ENCODE results near the gene RGS19. TPM values are rescaled to one million over a fixed set of nuclear protein-coding genes. Genes with fewer than 3 reads are reported as not detected.

Gene RGS19
- total RNA-seq, 1 donor from 2014 or later, result 10.5 TPM

DNA sequence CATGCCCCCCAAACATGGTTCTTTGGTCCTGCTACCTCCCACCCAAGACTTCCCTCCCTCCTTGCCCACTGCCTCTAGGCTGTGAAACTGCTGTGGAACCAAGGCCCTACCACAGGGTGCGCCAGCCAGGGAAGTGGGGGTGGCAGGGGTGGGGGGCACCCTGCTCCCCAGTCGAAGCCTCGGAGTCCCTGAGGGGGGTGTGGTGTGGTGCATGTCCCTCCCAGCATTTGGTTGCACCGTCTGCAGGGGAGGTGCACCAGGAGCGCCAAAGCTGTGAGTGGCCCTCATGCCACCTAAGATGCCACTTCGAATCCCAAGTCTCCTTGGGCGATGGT is 1.8 kb downstream of the RGS19 start:
- DNase-seq (ENCODE audit: low read depth), result no peak

GRCh38 chr20:64077094-64077493 is 2.2 kb downstream of the RGS19 start:
- DNase-seq (ENCODE audit: low read depth), result no peak

DNA sequence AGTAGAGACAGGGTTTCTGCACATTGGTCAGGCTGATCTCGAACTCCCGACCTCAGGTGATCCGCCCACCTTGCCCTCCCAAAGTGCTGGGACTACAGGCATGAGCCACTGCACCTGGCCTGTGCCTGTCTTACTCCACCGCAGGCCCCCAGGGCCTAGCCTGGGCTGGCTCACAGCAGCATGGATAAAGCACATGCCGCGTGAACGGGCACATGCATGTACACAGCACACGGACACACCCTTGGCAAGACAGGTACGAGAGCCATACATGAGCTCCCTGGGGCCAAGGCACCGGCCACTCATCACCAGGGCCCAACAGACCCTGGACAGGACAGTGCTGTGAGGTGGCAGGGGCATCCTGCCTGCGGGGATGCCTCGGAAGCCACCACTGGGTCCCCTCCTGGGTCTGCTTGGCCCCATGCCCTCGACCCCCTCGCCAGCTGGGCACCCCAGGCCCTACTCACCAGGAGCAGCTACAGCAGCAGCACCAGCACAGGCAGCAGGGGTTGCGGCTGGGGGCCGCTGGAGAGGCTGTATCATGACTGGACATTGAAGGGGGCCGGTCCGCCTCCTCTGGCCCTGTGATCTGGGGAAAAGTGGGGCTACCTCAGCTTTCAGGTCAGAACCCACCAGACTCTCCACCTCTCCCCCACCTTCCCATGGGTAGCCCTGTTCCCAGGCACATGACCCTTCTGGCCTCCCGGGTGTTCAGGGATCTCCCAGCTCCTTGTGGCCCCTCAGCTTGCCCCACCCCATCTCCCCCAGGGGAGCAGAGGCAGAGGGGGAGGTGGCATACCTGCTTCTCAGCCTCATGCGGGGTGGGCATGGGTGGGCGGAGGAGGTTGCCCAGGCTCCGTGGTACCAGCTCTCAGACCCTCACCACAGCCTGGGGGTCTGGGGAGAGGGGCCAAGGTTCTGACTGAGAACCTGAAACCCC is 3.0 kb downstream of the RGS19 start:
- no peak for DNase-seq (ENCODE audit: low read depth)

GRCh38 chr20:64075556-64075955 is 3.8 kb downstream of the RGS19 start:
- no peak for DNase-seq (ENCODE audit: low read depth)

GRCh38 chr20:64074963-64075362 is 4.4 kb downstream of the RGS19 start:
- no peak for DNase-seq (ENCODE audit: low read depth)

DNA sequence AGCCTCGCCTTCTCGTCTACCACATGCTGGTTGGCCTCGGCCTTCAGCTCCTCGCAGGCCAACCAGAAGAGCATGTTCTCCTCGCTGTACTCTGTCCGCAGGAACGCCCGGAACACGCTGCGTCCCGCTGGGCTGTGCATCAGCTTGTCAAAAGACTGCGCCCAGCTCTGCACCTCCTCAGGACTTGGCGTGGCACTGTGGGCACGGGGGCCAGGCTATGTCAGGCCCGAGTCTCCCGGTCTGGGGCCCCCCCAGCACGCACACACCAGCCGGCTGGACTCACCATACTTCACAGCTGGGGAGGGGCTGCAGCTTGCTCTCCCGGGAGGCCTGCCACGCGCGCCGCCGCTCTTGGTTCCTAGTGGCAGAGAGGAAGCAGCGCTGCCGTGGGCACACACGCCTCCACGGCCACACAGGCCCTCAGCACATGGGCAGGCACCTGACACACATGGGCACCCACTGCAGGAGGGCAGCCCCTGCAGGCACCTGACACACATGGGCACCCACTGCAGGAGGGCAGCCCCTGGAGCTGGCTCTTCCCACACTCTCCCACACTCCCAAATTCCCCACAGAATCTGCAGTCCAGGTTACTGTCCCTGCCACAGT is 5.0 kb downstream of the RGS19 start:
- DNase-seq (ENCODE audit: low read depth), result no peak

- no peak for DNase-seq (ENCODE audit: low read depth)
Observed at GRCh38 chr20:64073476-64074183, 5.7 kb downstream of the RGS19 start.

GRCh38 chr20:64072498-64073063 is 6.7 kb downstream of the RGS19 start:
- DNase-seq (ENCODE audit: low read depth), result no peak

DNA sequence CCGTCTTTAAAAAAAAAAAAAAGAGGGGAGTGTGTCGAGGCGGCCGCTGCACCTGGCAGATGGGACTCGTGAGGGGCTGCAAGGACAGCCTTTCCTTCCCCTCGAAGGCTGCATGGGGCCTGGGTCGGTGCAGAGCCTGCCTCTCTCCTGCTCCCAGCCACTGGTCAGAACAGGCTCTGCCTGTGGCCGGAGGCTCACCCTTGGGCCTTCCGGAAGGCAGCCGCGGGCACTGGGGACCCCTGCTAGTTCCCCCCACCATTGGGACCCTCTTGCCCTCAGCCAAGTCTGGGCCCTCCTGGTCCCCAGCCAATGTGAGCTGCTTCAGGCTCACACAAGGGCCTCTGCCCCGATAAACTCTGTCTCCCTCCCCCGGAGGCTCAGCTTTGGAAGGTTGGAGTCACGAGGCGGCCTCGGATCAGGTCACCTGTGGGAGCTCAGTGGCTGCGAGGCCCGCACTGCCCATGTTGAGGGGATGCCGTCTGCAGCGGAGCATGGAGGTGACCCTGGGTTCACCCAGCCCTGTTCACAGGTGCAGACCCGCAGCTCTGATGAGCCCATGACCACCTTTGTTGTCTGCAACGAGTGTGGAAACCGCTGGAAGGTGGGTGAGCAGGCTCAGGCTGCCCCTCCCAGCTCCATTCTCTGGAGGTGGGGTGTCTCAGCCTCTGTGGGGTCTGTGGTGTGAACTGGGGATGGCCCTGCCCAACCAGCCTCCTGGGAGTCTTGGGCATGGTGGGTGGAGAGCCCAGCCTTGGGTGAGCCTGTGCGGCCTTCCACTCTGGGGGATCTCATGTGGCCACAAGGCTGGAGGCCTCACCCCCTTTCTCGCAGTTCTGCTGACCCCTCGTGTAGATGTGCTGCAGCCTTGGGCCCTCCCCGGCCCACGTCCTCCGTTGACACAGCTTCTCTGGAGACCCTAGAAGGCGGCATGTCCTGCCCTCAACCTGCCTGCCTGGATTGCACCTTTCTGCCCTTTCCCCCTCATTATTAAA is 7.7 kb downstream of the RGS19 start:
- no peak for DNase-seq (ENCODE audit: low read depth)

DNA sequence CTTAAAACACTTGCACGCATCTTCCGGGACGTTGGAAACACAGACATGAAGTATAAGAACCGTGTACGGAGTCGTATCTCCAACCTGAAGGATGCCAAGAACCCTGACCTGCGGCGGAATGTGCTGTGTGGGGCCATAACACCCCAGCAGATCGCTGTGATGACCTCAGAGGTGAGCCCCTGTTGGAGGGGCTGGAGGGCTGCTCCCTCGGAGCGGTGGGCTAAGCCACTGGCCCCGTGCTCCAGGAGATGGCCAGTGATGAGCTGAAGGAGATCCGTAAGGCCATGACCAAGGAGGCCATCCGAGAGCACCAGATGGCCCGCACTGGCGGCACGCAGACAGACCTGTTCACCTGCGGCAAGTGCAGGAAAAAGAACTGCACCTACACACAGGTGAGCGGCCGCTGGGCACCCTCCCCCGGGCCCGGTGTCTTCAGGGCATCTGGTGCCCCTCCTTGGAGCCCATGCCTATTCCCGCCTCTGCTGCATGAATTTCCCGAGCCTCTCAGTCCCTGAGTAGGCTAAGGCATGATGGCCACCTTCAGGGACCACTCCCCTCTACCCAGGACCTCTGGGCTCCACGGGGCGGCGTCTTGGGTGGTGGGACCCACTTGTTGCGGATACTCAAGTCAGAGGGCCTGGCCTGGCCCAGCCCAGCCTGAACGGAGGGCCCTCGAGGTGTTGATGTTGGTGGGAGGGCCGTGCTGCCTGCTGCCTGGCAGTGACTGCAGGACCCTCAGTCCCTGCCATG is 8.9 kb downstream of the RGS19 start:
- no peak for DNase-seq (ENCODE audit: low read depth)

- no peak for DNase-seq (ENCODE audit: low read depth)
Observed at GRCh38 chr20:64069614-64070243, 9.6 kb downstream of the RGS19 start.

DNA sequence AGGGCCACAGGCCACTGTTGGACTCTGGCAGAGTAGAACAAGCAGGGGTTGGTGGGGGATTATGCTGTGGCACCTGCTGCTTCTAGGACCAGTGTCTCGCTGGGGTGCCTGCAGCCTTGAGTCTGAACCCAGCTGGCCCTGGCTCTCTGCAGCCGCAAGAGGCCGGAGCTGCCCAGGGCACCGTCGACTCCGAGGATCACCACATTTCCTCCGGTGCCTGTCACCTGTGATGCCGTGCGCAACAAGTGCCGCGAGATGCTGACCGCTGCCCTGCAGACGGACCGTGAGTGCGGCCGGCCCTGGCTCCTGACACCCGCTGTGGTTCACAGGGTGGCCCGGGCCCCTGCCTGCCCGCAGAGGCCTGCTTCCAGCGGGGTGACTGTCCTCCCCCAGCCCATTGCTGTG is 10.1 kb downstream of the RGS19 start:
- DNase-seq (ENCODE audit: low read depth), result no peak

- DNase-seq (ENCODE audit: low read depth), result no peak
Observed at GRCh38 chr20:64068386-64069208, 10.7 kb downstream of the RGS19 start.

DNA sequence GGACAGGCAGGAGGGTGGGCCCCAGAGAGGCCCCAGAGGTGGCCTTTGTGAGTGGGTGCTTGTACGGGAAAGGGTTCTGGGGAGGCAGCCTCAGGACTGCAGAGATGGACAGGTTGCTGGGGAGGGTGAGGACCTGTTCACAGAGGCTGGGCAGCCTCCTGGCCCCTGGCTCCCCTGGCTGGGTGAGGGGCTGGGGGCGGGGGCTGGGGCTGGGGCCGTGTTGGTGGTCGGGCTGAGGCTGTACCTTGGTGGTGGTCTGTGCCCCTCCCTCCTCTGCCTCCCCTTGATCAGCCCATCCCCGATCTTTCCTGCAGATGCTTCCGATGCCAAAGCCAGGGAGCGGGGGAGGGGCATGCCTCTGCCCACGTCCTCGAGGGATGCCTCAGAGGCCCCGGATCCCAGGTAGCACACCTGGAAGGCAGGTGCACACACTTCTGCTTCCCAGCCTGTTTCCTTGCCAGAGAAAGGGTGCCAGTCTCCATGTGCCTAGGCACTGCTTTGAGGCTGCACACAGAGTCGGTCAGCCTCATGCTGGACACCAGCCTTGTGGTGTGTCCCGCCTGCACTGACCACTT is 11.5 kb downstream of the RGS19 start:
- no peak for DNase-seq (ENCODE audit: low read depth)

DNA sequence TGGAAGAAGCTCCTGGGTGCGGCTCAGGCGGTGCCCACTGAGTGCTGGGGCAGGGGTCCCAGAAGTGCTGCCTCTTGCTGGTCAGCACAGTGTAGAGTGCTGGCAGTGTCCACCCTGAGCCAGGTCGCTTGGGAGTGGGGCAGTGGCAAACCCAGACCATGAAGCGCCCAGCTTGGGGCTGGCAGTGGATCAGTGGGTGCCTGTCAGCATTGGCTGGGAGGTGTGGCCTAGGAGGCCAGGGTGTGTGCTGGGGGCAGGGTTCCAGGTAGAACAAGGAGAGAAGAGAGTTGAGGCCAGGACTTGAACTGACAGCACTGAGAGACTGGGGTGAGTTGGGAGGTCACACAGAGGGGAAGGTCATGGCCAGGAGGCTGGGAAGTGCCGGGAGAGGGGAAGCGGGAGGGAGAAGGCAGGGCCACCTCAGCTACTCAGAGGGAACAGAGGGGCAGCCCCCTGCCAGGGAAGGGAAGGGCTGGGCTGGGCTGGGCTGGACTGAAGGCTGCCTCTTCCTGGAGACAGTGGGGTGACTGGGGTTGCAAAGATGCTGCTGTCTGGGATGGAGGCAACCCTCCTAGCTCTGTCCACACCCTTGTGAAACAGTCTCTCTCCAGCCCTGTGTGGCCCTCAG is 12.2 kb downstream of the RGS19 start:
- DNase-seq (ENCODE audit: low read depth), result no peak

DNA sequence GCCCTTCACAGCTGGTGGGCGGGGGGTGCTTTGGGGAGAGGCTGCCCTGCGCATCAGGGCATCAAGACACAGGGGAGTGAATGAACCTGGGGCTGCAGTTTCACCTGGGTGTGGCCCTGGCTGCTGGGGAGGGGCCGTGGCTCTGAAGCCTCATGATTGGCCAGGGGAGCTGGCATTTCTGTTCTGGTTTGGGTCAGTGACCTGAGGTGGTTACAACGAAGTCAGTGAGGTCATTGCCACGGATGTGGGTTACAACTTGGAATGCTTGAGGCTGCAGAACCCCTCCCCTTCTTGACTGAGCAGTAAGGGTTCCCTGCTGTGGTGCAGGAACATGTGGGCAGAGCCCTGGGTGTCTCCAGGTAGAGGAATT is 13.4 kb downstream of the RGS19 start:
- peak; percentile 93 for DNase-seq (ENCODE audit: low read depth)

GRCh38 chr20:64065062-64065973 is 14.0 kb downstream of the RGS19 start:
- DNase-seq (ENCODE audit: low read depth), result no peak
